Measurements from ENCODE around the gene SEC14L5. TPM values are rescaled to one million over a fixed set of nuclear protein-coding genes. Genes with fewer than 3 reads are reported as not detected.

SEC14L5 gene
- polyA plus RNA-seq, 1 donor from 2014 or later, result 0.43 TPM

- Histone ChIP-seq H3K9me3 (ENCODE audit: low read length) (no peaks in the 10 kb centered on the region), H3K4me3 (ENCODE audit: low read length) (no peak overlapping the region), H3K27ac (ENCODE audit: low read length) (no peak overlapping the region), H3K9ac (ENCODE audit: low read length) (no peak overlapping the region), H2AFZ (ENCODE audit: low read depth, low read length) (no peak overlapping the region), H3K9me2 (ENCODE audit: insufficient read depth, low read length) (no peaks in the 10 kb centered on the region), H3F3A (ENCODE audit: insufficient read depth, low read length, poor library complexity, severe bottlenecking) (no peaks in the 10 kb centered on the region), H3K4me2 (ENCODE audit: low read length) (no peak overlapping the region), H3K36me3 (ENCODE audit: insufficient read depth, low read length) (no peaks in the 10 kb centered on the region), H3K27me3 (ENCODE audit: insufficient read depth, low read depth, low read length) (no peaks in the 10 kb centered on the region), H3K79me2 (replicated peaks; ENCODE audit: insufficient read depth, low read length) (no peaks in the 10 kb centered on the region), H4K20me1 (ENCODE audit: insufficient read depth) (no peaks in the 10 kb centered on the region)
- TF ChIP-seq SMC3 (conservative IDR thresholded peaks at IDR 0.05; ENCODE audit: poor library complexity), result no peak
- TF ChIP-seq MXI1 (conservative IDR thresholded peaks at IDR 0.05; ENCODE audit: poor library complexity, severe bottlenecking), result no peak
- TF ChIP-seq EZH2 (IDR thresholded peaks at IDR 0.05; ENCODE audit: borderline replicate concordance, insufficient read depth, low read length, poor library complexity, severe bottlenecking), result no peak
- TF ChIP-seq TAF1 (IDR thresholded peaks at IDR 0.05; ENCODE audit: low read depth), result no peak
- no peak for TF ChIP-seq POLR2AphosphoS5 (IDR thresholded peaks at IDR 0.05)
Observed at GRCh38 chr16:4970010-4970409, 11.9 kb downstream of the SEC14L5 start.

DNA sequence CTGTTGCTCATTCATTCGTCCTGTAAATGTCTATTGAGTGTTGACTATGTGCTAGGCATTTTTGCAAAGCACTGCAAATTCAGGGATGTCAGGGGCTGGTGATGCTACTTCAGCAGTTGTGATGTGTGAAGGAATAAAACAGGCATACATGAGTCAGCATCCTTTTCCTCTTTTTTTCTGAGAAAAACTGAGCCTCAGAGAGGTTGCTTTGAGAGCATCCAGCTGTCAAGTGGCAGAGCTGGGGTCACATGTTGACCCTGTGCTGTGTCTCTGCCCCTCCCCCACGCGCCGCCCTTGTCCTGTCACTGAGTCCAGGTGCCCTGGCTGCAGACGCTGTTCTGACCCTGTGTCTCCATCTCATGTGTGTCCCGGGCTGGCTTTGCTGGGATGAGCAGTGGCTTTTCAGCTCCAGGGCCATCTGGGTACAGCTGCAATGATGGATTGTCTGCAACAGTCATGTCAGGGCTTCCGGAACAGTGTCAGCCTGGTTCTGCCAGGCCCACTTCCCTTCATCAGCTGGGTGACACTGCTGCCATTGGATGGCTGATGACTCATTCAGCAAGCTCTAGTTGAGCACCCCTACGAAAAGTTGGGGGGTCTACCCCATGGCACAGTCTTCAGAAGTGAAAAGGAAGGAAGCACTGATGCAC lies 14.9 kb downstream of the SEC14L5 start:
- Histone ChIP-seq H3K4me3 (ENCODE audit: low read length) (no peak overlapping the region), H3F3A (ENCODE audit: insufficient read depth, low read length, poor library complexity, severe bottlenecking) (no peaks in the 10 kb centered on the region), H3K27ac (ENCODE audit: low read length) (no peak overlapping the region), H3K9ac (ENCODE audit: low read length) (no peak overlapping the region), H4K20me1 (ENCODE audit: insufficient read depth) (no peaks in the 10 kb centered on the region), H3K79me2 (replicated peaks; ENCODE audit: insufficient read depth, low read length) (no peaks in the 10 kb centered on the region), H3K9me2 (ENCODE audit: insufficient read depth, low read length) (no peaks in the 10 kb centered on the region), H3K27me3 (ENCODE audit: insufficient read depth, low read depth, low read length) (no peaks in the 10 kb centered on the region), H2AFZ (ENCODE audit: low read depth, low read length) (no peak overlapping the region), H3K36me3 (ENCODE audit: insufficient read depth, low read length) (no peaks in the 10 kb centered on the region), H3K4me2 (ENCODE audit: low read length) (no peak overlapping the region), H3K9me3 (ENCODE audit: low read length) (peaks cover 4% of the 10 kb centered on the region)
- TF ChIP-seq SMC3 (conservative IDR thresholded peaks at IDR 0.05; ENCODE audit: poor library complexity), result no peak
- TF ChIP-seq EZH2 (IDR thresholded peaks at IDR 0.05; ENCODE audit: borderline replicate concordance, insufficient read depth, low read length, poor library complexity, severe bottlenecking), result no peak
- no peak for TF ChIP-seq CTCF (IDR thresholded peaks at IDR 0.05; ENCODE audit: poor library complexity, severe bottlenecking)
- TF ChIP-seq REST (IDR thresholded peaks at IDR 0.05; ENCODE audit: borderline replicate concordance), result no peak

DNA sequence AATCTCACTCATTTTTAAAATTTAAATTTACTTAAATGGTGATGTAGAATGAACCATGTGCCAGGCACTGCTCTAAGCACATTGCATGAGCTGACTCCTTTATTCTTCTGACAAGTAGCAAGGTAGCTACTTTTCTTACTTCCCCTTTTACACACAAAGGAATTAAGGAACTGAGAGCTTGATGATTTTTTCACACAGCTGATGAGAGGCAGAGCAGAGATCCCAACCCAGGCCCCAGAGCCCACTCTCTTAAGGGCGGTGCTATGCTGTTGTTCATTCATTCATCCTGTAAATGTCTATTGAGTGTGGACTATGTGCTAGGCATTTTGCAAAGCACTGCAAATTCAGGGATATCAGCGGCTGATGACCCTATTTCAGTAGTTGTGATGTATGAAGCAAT lies 17.9 kb downstream of the SEC14L5 start:
- H3K4me3 ChIP-seq (ENCODE audit: low read length), result no peak overlapping the region
- no peak for TF ChIP-seq SMC3 (conservative IDR thresholded peaks at IDR 0.05; ENCODE audit: poor library complexity)
- TF ChIP-seq EZH2 (IDR thresholded peaks at IDR 0.05; ENCODE audit: borderline replicate concordance, insufficient read depth, low read length, poor library complexity, severe bottlenecking), result no peak
- TF ChIP-seq REST (IDR thresholded peaks at IDR 0.05; ENCODE audit: borderline replicate concordance), result no peak
- no peak for TF ChIP-seq POLR2AphosphoS5 (IDR thresholded peaks at IDR 0.05)
- no peak for TF ChIP-seq CTCF (IDR thresholded peaks at IDR 0.05; ENCODE audit: poor library complexity, severe bottlenecking)
- no peak for TF ChIP-seq EP300 (conservative IDR thresholded peaks at IDR 0.05; ENCODE audit: poor library complexity, severe bottlenecking)
- no peak for TF ChIP-seq RAD21 (conservative IDR thresholded peaks at IDR 0.05)
- TF ChIP-seq TAF1 (IDR thresholded peaks at IDR 0.05; ENCODE audit: low read depth), result no peak
- no peak for TF ChIP-seq MXI1 (conservative IDR thresholded peaks at IDR 0.05; ENCODE audit: poor library complexity, severe bottlenecking)
- no peaks in the 10 kb centered on the region for H3K9me2 ChIP-seq (ENCODE audit: insufficient read depth, low read length)
- H3K79me2 ChIP-seq (replicated peaks; ENCODE audit: insufficient read depth, low read length), result no peaks in the 10 kb centered on the region
- no peaks in the 10 kb centered on the region for H3K27me3 ChIP-seq (ENCODE audit: insufficient read depth, low read depth, low read length)
- H3K9ac ChIP-seq (ENCODE audit: low read length), result no peak overlapping the region
- H2AFZ ChIP-seq (ENCODE audit: low read depth, low read length), result no peak overlapping the region
- no peaks in the 10 kb centered on the region for H4K20me1 ChIP-seq (ENCODE audit: insufficient read depth)
- H3K36me3 ChIP-seq (ENCODE audit: insufficient read depth, low read length), result no peaks in the 10 kb centered on the region
- peaks cover 4% of the 10 kb centered on the region for H3K9me3 ChIP-seq (ENCODE audit: low read length)
- no peak overlapping the region for H3K27ac ChIP-seq (ENCODE audit: low read length)
- H3F3A ChIP-seq (ENCODE audit: insufficient read depth, low read length, poor library complexity, severe bottlenecking), result no peaks in the 10 kb centered on the region
- no peak overlapping the region for H3K4me2 ChIP-seq (ENCODE audit: low read length)

Data from neural cell (in vitro differentiated cells).